ENCODE results near the gene MID1. TPM values are rescaled to one million over a fixed set of nuclear protein-coding genes. Genes with fewer than 3 reads are reported as not detected.

The MID1 gene
- total and polyA plus RNA-seq, 2 donors from 2014 or later, result 5.3 to 54.1 TPM

DNA sequence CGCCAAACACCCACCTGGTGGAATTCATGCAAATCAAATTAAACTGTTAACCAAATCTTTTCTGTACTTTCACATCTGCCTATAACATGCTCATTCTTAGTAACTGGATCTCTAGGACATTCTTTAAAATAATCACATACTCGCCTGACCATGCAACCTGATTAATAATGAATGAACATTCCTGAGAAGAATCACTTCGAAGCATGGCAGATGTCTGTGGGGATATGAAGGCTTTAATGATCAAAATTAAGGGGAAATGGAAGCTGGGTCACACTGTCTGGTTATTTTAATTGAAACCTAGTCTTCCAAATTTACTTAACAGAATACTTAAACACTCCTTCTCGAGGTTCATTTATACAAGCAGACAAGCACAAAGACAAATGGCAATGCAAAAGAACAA, 44.2 kb downstream of the MID1 start:
- H3K4me3 ChIP-seq (ENCODE audit: low read length in 3 of 3), result peak overlapping the region in 1 of 3 donors; percentile 32
- no peak for TF ChIP-seq CTCF (IDR thresholded peaks at IDR 0.05; ENCODE audit: borderline replicate concordance, extremely low read depth, insufficient read depth)
- peak overlapping the region in 1 of 2 donors; percentile 43 for H3K27ac ChIP-seq (ENCODE audit: low read depth in 2 of 2, low read length in 2 of 2)
- intact Hi-C loops (cut with DNase I), result no loop called here
- peaks cover 0 to 3% (median 0%) of the 10 kb centered on the region in 3 donors for H3K4me1 ChIP-seq (ENCODE audit: control insufficient read depth in 2 of 3, insufficient read depth in 2 of 3, low read depth in 1 of 3, low read length in 3 of 3)
- DNase-seq (no peak), FAIRE-seq (no peak)
- H3K9me3 ChIP-seq (ENCODE audit: control insufficient read depth in 2 of 3, insufficient read depth in 1 of 3, low read length in 3 of 3), result no peaks in the 10 kb centered on the region
- H3K36me3 ChIP-seq (ENCODE audit: control insufficient read depth in 2 of 3, insufficient read depth in 3 of 3, low read length in 3 of 3), result no peaks in the 10 kb centered on the region
- no peaks in the 10 kb centered on the region for H3K27me3 ChIP-seq (ENCODE audit: control insufficient read depth, insufficient read depth, low read length)
- H3K9ac ChIP-seq (ENCODE audit: low read length in 3 of 3), result peak overlapping the region in 1 of 3 donors; percentile 22

DNA sequence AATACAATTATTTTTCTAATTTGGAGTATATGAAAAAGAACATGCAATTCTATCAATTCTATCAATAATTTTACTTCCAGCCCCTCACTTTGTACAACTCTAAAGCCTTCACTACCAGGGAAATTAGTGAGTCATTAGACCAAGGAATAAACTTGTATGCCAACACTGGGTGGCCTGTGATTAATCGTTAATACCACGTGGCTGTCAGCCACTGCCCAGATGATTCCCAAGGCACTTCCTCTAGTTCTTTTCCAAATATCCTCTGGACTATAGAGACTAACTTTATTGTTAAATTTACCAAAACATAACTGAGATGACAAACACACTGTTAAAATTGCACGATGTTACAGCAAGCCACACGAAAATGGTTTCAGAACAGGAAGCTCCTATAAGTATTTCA, 45.7 kb downstream of the MID1 start:
- DNase-seq (no peak), FAIRE-seq (peak; percentile 3)
- Histone ChIP-seq H3K4me1 (ENCODE audit: control insufficient read depth in 2 of 3, insufficient read depth in 2 of 3, low read depth in 1 of 3, low read length in 3 of 3) (peaks cover 0 to 3% (median 0%) of the 10 kb centered on the region in 3 donors), H3K27ac (ENCODE audit: low read depth in 2 of 2, low read length in 2 of 2) (no peak overlapping the region), H3K27me3 (ENCODE audit: control insufficient read depth, insufficient read depth, low read length) (no peaks in the 10 kb centered on the region), H3K9me3 (ENCODE audit: control insufficient read depth in 2 of 3, insufficient read depth in 1 of 3, low read length in 3 of 3) (no peaks in the 10 kb centered on the region), H3K4me3 (ENCODE audit: low read length in 3 of 3) (no peak overlapping the region), H3K36me3 (ENCODE audit: control insufficient read depth in 2 of 3, insufficient read depth in 3 of 3, low read length in 3 of 3) (no peaks in the 10 kb centered on the region), H3K9ac (ENCODE audit: low read length in 3 of 3) (no peak overlapping the region)
- intact Hi-C loops (cut with DNase I), result no loop called here
- TF ChIP-seq CTCF (IDR thresholded peaks at IDR 0.05; ENCODE audit: borderline replicate concordance, extremely low read depth, insufficient read depth), result no peak

DNA sequence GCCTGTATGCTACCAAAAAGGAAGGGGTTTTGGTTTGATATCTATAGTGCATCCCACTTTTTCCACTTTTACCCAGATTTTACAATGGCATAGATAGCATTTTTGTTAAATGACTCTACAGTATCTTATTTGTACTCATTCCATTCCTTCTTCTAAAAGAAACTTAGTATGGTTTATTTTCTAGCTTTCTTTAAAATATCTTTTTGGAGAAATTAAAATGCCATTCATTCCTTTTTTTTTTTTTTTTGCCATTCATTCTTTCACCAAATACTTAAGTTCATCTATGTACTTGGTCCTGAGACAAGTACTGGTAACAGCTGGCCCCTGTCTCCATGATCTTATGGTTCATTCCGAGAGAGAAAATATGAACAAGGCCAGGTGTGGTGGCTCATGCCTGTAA, 49.1 kb downstream of the MID1 start:
- intact Hi-C loops (cut with DNase I), result no loop called here
- H3K9ac ChIP-seq (ENCODE audit: low read length in 3 of 3), result no peak overlapping the region

More for the DNA sequence above, 49.1 kb downstream of the MID1 start:
- H3K4me1 ChIP-seq (ENCODE audit: control insufficient read depth in 2 of 3, insufficient read depth in 2 of 3, low read depth in 1 of 3, low read length in 3 of 3), result no peaks in the 10 kb centered on the region
- H3K36me3 ChIP-seq (ENCODE audit: control insufficient read depth in 2 of 3, insufficient read depth in 3 of 3, low read length in 3 of 3), result no peaks in the 10 kb centered on the region
- H3K27me3 ChIP-seq (ENCODE audit: control insufficient read depth, insufficient read depth, low read length), result no peaks in the 10 kb centered on the region
- no peak for TF ChIP-seq CTCF (IDR thresholded peaks at IDR 0.05; ENCODE audit: borderline replicate concordance, extremely low read depth, insufficient read depth)
- H3K4me3 ChIP-seq (ENCODE audit: low read length in 3 of 3), result no peak overlapping the region
- FAIRE-seq, result no peak
- no peaks in the 10 kb centered on the region for H3K9me3 ChIP-seq (ENCODE audit: control insufficient read depth in 2 of 3, insufficient read depth in 1 of 3, low read length in 3 of 3)
- no peak overlapping the region for H3K27ac ChIP-seq (ENCODE audit: low read depth in 2 of 2, low read length in 2 of 2)
- DNase-seq, result no peak
